Measurements from ENCODE around the gene STK11IP.

DNA sequence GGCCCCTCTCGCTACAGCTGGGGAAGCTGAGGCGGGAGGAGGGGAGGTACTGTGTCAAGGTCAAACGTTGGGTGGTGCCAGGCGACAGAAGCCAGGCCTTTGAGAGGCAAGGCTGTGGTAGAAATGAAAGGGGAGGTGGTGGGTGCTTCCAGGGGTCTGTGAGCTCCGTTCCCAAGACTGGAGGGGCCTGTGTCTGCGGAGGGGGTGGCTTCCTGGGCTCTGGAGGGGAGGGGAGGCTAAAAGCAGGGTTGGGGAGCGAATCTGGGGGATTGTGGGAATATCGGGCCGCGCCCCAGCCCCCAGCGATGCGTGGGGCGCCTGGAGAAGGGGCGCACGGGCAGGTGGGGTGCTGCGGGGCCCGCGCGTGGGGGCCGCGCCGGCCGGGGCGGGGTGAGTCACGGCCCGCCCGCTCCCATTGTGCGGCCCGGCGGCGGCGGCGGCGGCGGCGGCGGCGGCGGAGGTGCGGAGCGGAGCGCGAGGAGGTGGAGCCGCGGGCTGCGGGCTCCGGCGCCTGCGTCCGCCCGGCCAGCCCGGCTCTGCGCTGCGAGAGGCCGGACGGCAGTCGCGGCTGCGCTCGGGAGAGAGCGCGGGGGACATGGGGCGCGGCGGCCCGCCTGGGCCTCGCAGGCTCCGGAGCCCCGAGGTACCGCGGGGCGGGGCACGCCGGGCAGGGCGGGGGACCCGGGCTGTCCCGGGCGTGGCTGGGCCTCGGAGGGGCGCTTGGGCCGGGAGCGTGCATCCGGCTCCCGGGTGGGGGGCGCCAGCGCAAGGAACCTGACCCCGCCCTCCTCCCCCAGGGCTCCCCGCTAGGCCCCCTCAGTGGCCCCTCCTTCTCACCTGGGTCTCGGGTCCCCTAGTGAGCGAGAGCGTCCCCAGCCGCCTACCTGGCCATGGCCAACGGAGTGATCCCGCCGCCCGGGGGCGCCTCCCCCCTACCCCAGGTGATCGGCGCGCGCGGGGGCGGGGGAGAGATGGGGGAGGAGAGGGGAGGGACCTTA is 29.7 kb downstream of the STK11IP start, which contains the start of gene SLC4A3:
- no peak for TF ChIP-seq POLR2A (IDR thresholded peaks at IDR 0.05)
- TF ChIP-seq, protein P1, sequence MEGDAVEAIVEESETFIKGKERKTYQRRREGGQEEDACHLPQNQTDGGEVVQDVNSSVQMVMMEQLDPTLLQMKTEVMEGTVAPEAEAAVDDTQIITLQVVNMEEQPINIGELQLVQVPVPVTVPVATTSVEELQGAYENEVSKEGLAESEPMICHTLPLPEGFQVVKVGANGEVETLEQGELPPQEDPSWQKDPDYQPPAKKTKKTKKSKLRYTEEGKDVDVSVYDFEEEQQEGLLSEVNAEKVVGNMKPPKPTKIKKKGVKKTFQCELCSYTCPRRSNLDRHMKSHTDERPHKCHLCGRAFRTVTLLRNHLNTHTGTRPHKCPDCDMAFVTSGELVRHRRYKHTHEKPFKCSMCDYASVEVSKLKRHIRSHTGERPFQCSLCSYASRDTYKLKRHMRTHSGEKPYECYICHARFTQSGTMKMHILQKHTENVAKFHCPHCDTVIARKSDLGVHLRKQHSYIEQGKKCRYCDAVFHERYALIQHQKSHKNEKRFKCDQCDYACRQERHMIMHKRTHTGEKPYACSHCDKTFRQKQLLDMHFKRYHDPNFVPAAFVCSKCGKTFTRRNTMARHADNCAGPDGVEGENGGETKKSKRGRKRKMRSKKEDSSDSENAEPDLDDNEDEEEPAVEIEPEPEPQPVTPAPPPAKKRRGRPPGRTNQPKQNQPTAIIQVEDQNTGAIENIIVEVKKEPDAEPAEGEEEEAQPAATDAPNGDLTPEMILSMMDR (IDR thresholded peaks at IDR 0.05): no peak
